Measurements from ENCODE around the gene CPT1A.

Gene CPT1A

DNA sequence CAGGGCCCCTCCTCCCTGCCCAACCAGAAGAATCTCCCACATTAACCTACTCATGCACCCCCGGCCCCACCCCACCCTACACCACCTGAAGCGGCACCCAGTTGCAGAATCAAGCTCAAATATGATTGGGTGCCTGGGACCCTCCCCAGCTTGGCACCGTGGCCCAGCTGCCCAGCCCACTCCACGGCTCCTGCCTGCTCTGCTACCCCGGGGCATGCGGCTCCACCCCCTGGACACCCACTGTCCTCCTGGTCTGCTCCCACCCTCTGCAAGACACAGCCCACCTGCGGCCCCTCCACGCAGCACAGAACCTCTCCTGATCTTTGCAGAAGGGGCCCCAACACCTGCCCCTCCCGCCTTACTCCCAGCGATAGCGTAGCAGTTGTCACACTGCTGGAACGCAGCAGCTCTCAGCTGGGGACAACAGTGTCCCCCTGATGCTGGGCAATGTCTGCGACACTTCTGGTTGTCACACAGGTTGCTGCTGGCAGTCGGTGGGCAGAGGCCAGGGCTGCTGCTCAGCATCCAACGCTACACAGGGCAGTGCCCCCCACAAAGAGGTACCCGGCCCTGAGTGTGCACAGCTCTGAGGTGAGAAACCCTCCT lies 58.4 kb downstream of the CPT1A start:
- no peak for DNase-seq

DNA sequence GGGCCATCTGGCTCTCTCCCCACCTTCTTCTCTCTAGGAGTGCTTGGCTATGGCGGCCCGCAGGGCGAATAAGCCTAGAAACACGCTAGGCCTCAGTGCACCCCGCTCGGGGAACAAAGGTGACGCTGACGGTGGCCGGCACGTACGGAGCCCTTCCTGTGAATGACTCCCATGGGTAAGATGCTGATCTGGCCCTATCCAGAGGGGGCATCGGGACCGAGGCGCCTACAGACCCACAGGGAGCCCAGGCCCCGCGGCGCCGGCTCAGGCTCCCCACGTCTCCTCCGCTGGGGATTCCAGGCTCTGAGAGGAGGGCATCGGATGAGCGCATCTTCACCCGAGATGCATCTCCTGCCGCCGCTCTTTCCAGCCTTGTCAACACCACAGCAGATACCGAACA lies 59.0 kb downstream of the CPT1A start:
- DNase-seq: no peak

DNA sequence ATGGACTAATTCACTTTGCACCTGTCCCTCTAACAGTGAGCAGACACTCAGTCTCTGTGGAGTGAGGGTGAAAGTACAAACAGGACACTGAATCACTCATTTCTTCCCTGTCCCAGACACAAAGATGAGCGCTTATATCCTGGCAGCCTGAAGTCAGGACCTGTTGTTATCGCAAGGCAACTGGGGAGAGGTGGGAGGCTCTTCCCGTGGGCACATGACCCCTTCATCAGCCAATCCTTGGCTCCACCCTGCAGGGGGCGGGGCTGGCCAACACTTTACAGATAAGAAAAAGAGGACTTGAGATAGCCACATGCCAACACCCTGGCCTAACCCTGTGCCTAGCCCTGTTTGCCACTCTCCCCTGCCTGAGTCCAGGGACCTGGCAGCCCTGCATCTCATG lies 60.9 kb downstream of the CPT1A start:
- DNase-seq: no peak

DNA sequence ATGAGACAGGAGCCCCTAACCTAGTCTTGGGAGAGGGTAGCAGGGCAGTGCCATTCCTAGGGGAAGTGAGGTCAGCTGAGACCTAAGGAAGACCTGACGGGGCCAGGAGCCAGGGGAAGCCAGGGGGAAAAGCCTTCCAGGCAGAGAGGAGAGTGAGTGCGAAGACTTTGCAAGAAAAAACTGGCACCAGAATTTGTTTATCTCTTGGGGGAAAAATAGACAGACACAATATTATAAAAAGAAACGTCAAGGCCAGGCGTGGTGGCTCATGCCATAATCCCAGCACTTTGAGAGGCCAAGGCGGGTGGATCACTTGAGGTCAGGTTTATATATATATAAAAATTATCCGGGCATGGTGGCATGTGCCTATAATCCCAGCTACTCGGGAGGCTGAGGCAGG lies 63.5 kb downstream of the CPT1A start:
- DNase-seq: no peak

- DNase-seq: no peak
Observed at GRCh38 chr11:68776442-68777235, 65.1 kb downstream of the CPT1A start.

- no peak for DNase-seq
Observed at GRCh38 chr11:68775951-68776388, 65.7 kb downstream of the CPT1A start.

DNA sequence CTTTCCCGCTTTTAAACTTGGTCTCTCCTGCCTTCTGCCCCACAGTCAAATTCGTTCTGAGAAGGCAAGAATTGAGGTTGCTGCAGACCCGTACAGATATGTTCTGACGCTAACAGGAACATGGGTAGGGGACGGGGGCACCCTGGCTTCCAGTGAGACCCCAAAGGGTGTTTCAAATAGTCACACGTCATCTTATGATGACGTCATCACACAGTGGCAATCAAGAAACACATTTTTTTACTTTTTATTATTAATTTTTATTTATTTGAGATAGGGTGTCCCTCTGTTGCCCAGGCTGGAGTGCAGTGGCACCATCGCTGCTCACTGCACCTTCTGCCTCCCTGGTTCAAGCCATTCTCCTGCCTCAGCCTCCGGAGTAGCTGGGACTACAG lies 67.5 kb downstream of the CPT1A start:
- DNase-seq: no peak

GRCh38 chr11:68773521-68774193 lies 68.1 kb downstream of the CPT1A start:
- DNase-seq: no peak

DNA sequence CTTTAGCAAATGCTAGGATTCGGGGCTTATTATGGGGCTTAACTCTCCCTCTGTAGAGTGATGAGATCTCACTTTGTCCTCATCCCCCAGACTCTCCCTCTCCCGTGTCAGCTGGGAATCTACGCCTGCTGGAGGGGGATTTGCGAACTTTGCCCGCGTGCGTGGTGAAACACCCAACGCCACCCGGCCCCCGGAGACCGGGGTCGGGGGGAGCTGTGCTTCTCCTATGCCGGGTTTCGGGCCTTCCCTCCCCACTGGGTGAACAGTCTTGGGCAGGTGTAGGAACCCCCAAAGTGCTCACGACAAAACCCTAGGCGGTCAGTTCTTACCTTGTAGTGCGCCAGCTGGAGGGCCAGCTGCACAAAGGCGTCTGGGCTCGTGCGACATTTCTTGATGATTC lies 68.8 kb downstream of the CPT1A start:
- DNase-seq: no peak

GRCh38 chr11:68770781-68771180 lies 70.9 kb downstream of the CPT1A start:
- no peak for DNase-seq

- no peak for DNase-seq
Observed at GRCh38 chr11:68767672-68768071, 74.0 kb downstream of the CPT1A start.

- no peak for DNase-seq
Observed at GRCh38 chr11:68766786-68767185, 74.9 kb downstream of the CPT1A start.

DNA sequence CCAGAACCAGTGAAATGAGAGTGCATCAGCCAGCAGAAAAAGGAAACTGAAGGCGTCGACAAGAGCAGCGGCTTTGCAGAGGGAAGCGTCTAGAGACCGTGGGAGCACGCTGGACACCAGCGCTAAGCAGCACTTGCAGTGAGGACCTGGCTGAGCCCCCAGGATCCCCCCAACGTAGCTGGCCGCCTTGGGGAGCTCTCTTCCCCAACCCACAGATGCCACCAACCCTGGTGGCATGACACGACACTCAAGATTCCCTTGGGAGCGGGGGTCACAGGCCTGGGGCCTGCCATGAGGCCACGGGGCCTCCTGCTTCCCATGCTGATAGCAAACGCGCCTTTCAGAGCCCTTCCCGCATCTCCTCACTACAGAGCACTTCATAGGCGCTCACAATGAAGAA lies 77.0 kb downstream of the CPT1A start:
- DNase-seq: no peak

- DNase-seq: no peak
Observed at GRCh38 chr11:68763926-68764657, 77.6 kb downstream of the CPT1A start.

- no peak for DNase-seq
Observed at GRCh38 chr11:68763181-68763721, 78.5 kb downstream of the CPT1A start.

GRCh38 chr11:68762481-68762880 lies 79.2 kb downstream of the CPT1A start:
- DNase-seq: no peak

DNA sequence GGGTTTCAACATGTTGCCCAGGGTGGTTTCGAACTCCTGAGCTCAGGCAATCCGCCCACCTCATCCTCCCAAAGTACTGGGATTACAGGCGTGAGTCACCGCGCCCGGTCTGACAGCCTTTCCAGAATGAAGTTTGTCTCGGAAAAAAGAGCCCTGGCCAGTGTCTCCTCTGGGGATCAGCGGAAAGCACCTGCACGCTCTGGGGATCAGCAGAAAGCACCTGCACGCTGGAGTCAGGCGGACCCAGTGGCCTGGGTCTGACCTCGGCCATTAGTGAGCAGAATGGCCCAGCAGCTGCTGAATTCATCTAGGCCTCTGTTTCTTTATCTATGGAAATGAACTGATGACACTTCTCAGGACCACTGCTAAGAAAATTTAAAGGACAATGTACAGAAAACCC lies 79.9 kb downstream of the CPT1A start:
- DNase-seq: no peak

GRCh38 chr11:68759991-68760390 lies 81.7 kb downstream of the CPT1A start:
- DNase-seq: no peak

DNA sequence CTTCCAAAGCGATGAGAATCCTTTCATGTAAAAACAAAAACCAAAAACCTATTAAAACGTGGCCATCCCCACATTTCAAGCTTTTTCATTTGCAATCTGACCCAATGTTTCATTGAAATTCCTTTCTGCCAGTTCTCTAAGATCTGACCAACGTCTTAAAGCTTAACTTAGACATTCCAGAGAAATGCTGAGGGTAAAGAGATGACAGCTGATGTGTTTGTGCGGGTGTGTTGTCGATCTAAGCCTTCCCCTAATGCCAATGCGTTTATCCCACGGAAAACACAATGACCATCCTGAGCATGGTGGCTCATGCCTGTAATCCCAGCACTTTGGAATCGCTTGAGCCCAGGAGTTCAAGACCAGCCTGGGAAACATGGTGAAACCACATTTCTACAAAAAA lies 84.0 kb downstream of the CPT1A start:
- no peak for DNase-seq

GRCh38 chr11:68756171-68756766 lies 85.4 kb downstream of the CPT1A start:
- no peak for DNase-seq

- no peak for DNase-seq
Observed at GRCh38 chr11:68753300-68753699, 88.4 kb downstream of the CPT1A start.

GRCh38 chr11:68751331-68751856 lies 90.3 kb downstream of the CPT1A start, which contains the start of gene TESMIN:
TSS of gene TESMIN (minus strand) at chr11:68751520. CDS start at chr11:68750660, 860 bp downstream.
- DNase-seq: peak; percentile 87

- DNase-seq: no peak
Observed at GRCh38 chr11:68751004-68751325, 90.8 kb downstream of the CPT1A start.

Data from GDM1 (cell line).